Measurements from ENCODE around the gene CARD14.
"Not testable (repeated sequence)": the region's sequence is repeated elsewhere in the genome, so short reads cannot be mapped to it uniquely, and the experiment has no call there.

CARD14 gene

GRCh38 chr17:80254396-80255251 lies 84.8 kb downstream of the CARD14 start:
- ATAC-seq: peak; percentile 69 to 76

GRCh38 chr17:80256034-80256350 lies 86.2 kb downstream of the CARD14 start:
- no peak for ATAC-seq

DNA sequence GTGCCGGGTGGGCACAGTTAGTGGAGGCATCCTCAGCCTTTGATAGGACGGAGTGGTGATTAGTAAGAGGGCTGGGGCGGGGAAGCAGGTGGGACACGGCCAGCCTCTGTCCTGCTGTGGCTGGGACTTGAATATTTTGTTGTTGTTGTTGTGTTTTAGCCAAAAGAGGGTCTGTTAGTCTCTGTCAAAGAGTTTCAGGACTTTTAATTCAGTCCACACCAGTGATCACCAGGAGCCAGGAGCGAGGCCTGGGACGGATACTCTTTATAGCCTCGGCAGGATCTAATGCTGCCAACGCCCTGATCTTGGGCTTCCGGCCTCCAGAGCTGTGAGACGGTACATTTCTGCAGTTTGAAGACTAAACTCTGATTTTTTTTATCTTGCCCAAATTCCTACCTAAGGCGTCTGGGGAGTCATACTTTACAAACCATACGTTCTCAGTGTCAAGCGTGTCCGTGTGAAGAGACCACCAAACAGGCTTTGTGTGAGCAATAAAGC lies 87.9 kb downstream of the CARD14 start:
- ATAC-seq: no peak

GRCh38 chr17:80258296-80258695 lies 88.5 kb downstream of the CARD14 start:
- ATAC-seq: not testable (repeated sequence)

Measured in activated CD4-positive, CD25-positive, alpha-beta regulatory T cell treated with anti-CD3 and anti-CD28 coated beads, Interleukin-2, amount 50 U/mL, for 24 hours (primary cell).